Keratinocyte (primary cell): ENCODE measurements around the gene ACTL7B. TPM values are rescaled to one million over a fixed set of nuclear protein-coding genes. Genes with fewer than 3 reads are reported as not detected.

Source experiments
- DNase-seq: peaks from one replicate; pipeline ENCODE4 v3.0.0-alpha.2; 2011; ENCODE audit warnings: low read depth, missing footprints, low spot score
- FAIRE-seq: peaks from 2 replicates; lab custom pipeline; 2011; peaks lifted over from hg19 to GRCh38; lab: Jason Lieb, UNC
- H2AFZ ChIP-seq: 2 replicates; pipeline ENCODE4 v1.6.0; 2012; ENCODE audit warnings: low read length, control low read depth, inconsistent platforms; ENCODE audit not compliant: control insufficient read depth
- H3K27ac ChIP-seq: 2 replicates; pipeline ENCODE4 v1.5.1; 2011; ENCODE audit warnings: low read length; ENCODE audit not compliant: control insufficient read depth, insufficient read depth
- H3K27me3 ChIP-seq: 3 replicates; pipeline ENCODE4 v1.6.0; 2011; ENCODE audit warnings: low read length; ENCODE audit not compliant: control insufficient read depth, insufficient read depth; ENCODE audit errors: extremely low read depth
- H3K36me3 ChIP-seq, 2 experiments: 2 replicates in 1 of 2; 3 replicates in 1 of 2; pipeline ENCODE4 v1.5.1; 2011; ENCODE audit warnings: low read length in 2 of 2, mild to moderate bottlenecking in 1 of 2; ENCODE audit not compliant: control insufficient read depth in 2 of 2, insufficient read depth in 2 of 2; ENCODE audit errors: extremely low read depth in 1 of 2
- H3K4me1 ChIP-seq: 3 replicates; pipeline ENCODE4 v1.5.1; 2011; ENCODE audit warnings: low read length; ENCODE audit not compliant: control insufficient read depth, insufficient read depth; ENCODE audit errors: extremely low read depth
- H3K4me2 ChIP-seq: 3 replicates; pipeline ENCODE4 v1.6.0; 2011; ENCODE audit warnings: low read depth, low read length; ENCODE audit not compliant: control insufficient read depth, insufficient read depth; ENCODE audit errors: extremely low read depth
- H3K4me3 ChIP-seq, 3 experiments: fragments of 200-600 bp in 1 of 3; sonication (generic) in 1 of 3; 2 replicates in 2 of 3; 3 replicates in 1 of 3; pipeline ENCODE4 v1.5.1; 2011 to 2016; ENCODE audit warnings: low read length in 3 of 3, mild to moderate bottlenecking in 3 of 3, control low read depth in 2 of 3, inconsistent platforms in 1 of 3, low read depth in 1 of 3, mixed read lengths in 1 of 3, mixed run types in 1 of 3, moderate library complexity in 1 of 3; ENCODE audit not compliant: control insufficient read depth in 2 of 3, insufficient read depth in 2 of 3; ENCODE audit errors: extremely low read depth in 1 of 3
- H3K79me2 ChIP-seq: 2 replicates; pipeline ENCODE4 v1.6.0; 2012; ENCODE audit warnings: low read length; ENCODE audit not compliant: control insufficient read depth, insufficient read depth
- H3K9ac ChIP-seq: 3 replicates; pipeline ENCODE4 v1.6.0; 2011; ENCODE audit warnings: low read length; ENCODE audit not compliant: control insufficient read depth, insufficient read depth; ENCODE audit errors: extremely low read depth
- H3K9me1 ChIP-seq: 3 replicates; pipeline ENCODE4 v1.6.0; 2011; ENCODE audit warnings: low read length; ENCODE audit not compliant: control insufficient read depth, insufficient read depth; ENCODE audit errors: extremely low read depth
- H3K9me3 ChIP-seq: 2 replicates; pipeline ENCODE4 v1.5.1; 2012; ENCODE audit warnings: low read depth, low read length; ENCODE audit not compliant: control insufficient read depth
- H4K20me1 ChIP-seq: 3 replicates; pipeline ENCODE4 v1.6.0; 2011; ENCODE audit warnings: low read length; ENCODE audit not compliant: control insufficient read depth, insufficient read depth; ENCODE audit errors: extremely low read depth
- CTCF ChIP-seq, 3 experiments: IDR thresholded peaks in 1 of 3; conservative IDR thresholded peaks in 1 of 3; optimal IDR thresholded peaks in 1 of 3; 2 replicates in 2 of 3; 3 replicates in 1 of 3; pipeline versions ENCODE3 to v1.5.1; 2011; ENCODE audit warnings: low read length in 3 of 3, mild to moderate bottlenecking in 3 of 3, moderate library complexity in 2 of 3, control low read depth in 1 of 3, inconsistent platforms in 1 of 3; ENCODE audit not compliant: insufficient read depth in 2 of 3; ENCODE audit errors: extremely low read depth in 1 of 3
- EZH2 ChIP-seq: IDR thresholded peaks from one replicate; pipeline ENCODE4 v1.6.1; 2012; ENCODE audit warnings: inconsistent platforms, mild to moderate bottlenecking, low read length, moderate library complexity
- dilution Hi-C: fragments of 300-500 bp; cut with MboI; formaldehyde crosslinking; loops from one replicate; pipeline ENCODE4 v1.7.0; 2020; ENCODE audit warnings: low sequenced_read_pairs; ENCODE audit not compliant: extremely low pct_ligation_motif_present
- polyA plus RNA-seq, 5 experiments: library from polyadenylated mRNA; depleted of rRNA in 3 of 5; stranded (reverse) in 3 of 5; stranded (forward) in 1 of 5; unstranded in 1 of 5; fragments of >200 nt; gene quantifications; 1 replicate in 1 of 5; 2 replicates in 3 of 5; 3 replicates in 1 of 5; pipeline versions ENCODE4 v1.2.1 to v1.2.3, GENCODE V29; 2011 to 2012; ENCODE audit warnings: missing spikeins in 2 of 5, low read depth in 1 of 5, low replicate concordance in 1 of 5

Gene ACTL7B
- polyA plus RNA-seq, 1 donor (not counting 4 experiments of a cell fraction or from before 2014, with no cell fraction given): not detected

GRCh38 chr9:108852079-108852478 lies 3.7 kb downstream of the ACTL7B start:
- Histone ChIP-seq H3K27ac (no peak overlapping the region), H3K4me3 (no peak overlapping the region), H3K79me2 (no peaks in the 10 kb centered on the region), H3K36me3 (no peaks in the 10 kb centered on the region), H3K4me1 (peaks cover 3% of the 10 kb centered on the region), H3K4me2 (no peak overlapping the region), H4K20me1 (no peaks in the 10 kb centered on the region), H3K27me3 (no peaks in the 10 kb centered on the region), H3K9me1 (no peaks in the 10 kb centered on the region), H2AFZ (no peak overlapping the region), H3K9me3 (no peaks in the 10 kb centered on the region), H3K9ac (no peak overlapping the region)
- FAIRE-seq: no peak
- dilution Hi-C loops: no loop called here
- DNase-seq: no peak
- TF ChIP-seq CTCF (optimal IDR thresholded peaks at IDR 0.05 in 1 of 3, IDR thresholded peaks at IDR 0.05 in 1 of 3, conservative IDR thresholded peaks at IDR 0.05 in 1 of 3; ENCODE audit: extremely low read depth in 1 of 3, insufficient read depth in 2 of 3, low read length in 3 of 3): no peak
- no peak for TF ChIP-seq EZH2

- no peak overlapping the region for H3K4me3 ChIP-seq
Measured at GRCh38 chr9:108851138-108851537, 4.6 kb downstream of the ACTL7B start.

More at GRCh38 chr9:108851138-108851537, 4.6 kb downstream of the ACTL7B start:
- Histone ChIP-seq H3K4me1 (peaks cover 3% of the 10 kb centered on the region), H2AFZ (no peak overlapping the region), H3K9me1 (no peaks in the 10 kb centered on the region), H3K27ac (no peak overlapping the region), H3K9ac (no peak overlapping the region), H4K20me1 (no peaks in the 10 kb centered on the region), H3K36me3 (no peaks in the 10 kb centered on the region), H3K9me3 (no peaks in the 10 kb centered on the region), H3K27me3 (no peaks in the 10 kb centered on the region), H3K79me2 (no peaks in the 10 kb centered on the region), H3K4me2 (no peak overlapping the region)
- no peak for TF ChIP-seq CTCF (optimal IDR thresholded peaks at IDR 0.05 in 1 of 3, IDR thresholded peaks at IDR 0.05 in 1 of 3, conservative IDR thresholded peaks at IDR 0.05 in 1 of 3; ENCODE audit: extremely low read depth in 1 of 3, insufficient read depth in 2 of 3, low read length in 3 of 3)
- no peak for TF ChIP-seq EZH2
- dilution Hi-C loops: no loop called here
- no peak for DNase-seq
- no peak for FAIRE-seq
